HG03095 (cell line): ENCODE data around the gene AEBP1.

Source experiments
- ATAC-seq: cut with Tn5 transposase; IDR thresholded peaks from one replicate; pipeline ENCODE4 v1.9.1; 2021; ENCODE audit warnings: moderate library complexity; ENCODE audit not compliant: unreplicated experiment

The AEBP1 gene

GRCh38 chr7:44152971-44153947 lies 49.1 kb downstream of the AEBP1 start:
- no peak for ATAC-seq

- no peak for ATAC-seq
These were observed 49.8 kb downstream of the AEBP1 start for GRCh38 chr7:44153948-44154335.

GRCh38 chr7:44154703-44155102 lies 50.6 kb downstream of the AEBP1 start:
- ATAC-seq = no peak

GRCh38 chr7:44155191-44156185 lies 51.3 kb downstream of the AEBP1 start:
- no peak for ATAC-seq

- no peak for ATAC-seq
These were observed 52.4 kb downstream of the AEBP1 start for GRCh38 chr7:44156453-44157010.

- no peak for ATAC-seq
These were observed 53.3 kb downstream of the AEBP1 start for GRCh38 chr7:44157116-44158080.

GRCh38 chr7:44158096-44158872 lies 54.1 kb downstream of the AEBP1 start:
- no peak for ATAC-seq

GRCh38 chr7:44158873-44159631 lies 54.9 kb downstream of the AEBP1 start:
- no peak for ATAC-seq

- no peak for ATAC-seq
These were observed 55.9 kb downstream of the AEBP1 start for GRCh38 chr7:44159824-44160630.

GRCh38 chr7:44161371-44161770 lies 57.2 kb downstream of the AEBP1 start:
- no peak for ATAC-seq

- ATAC-seq = no peak
These were observed 58.0 kb downstream of the AEBP1 start for GRCh38 chr7:44162179-44162578.

GRCh38 chr7:44162785-44163395 lies 58.7 kb downstream of the AEBP1 start:
- ATAC-seq = no peak

- ATAC-seq = no peak
These were observed 59.4 kb downstream of the AEBP1 start for GRCh38 chr7:44163591-44163990.
